LNCaP clone FGC (cell line): ENCODE results near the gene CAPN1.

Experiments used
- DNase-seq: peaks from one replicate; pipeline ENCODE4 v3.0.0-alpha.2; 2011; ENCODE audit warnings: low read depth
- H3K4me3 ChIP-seq: 2 replicates; pipeline ENCODE4 v1.5.1; 2011; ENCODE audit warnings: mild to moderate bottlenecking, low read depth, low read length, control low read depth
- CTCF ChIP-seq: IDR thresholded peaks from 2 replicates; pipeline ENCODE4 v1.5.1; 2012; ENCODE audit warnings: mild to moderate bottlenecking; ENCODE audit not compliant: control insufficient read depth, insufficient read depth; ENCODE audit errors: extremely low read depth

The CAPN1 gene

GRCh38 chr11:65208785-65209710 is 27.3 kb downstream of the CAPN1 start:
- no peak overlapping the region for H3K4me3 ChIP-seq

GRCh38 chr11:65209711-65210360 is 28.1 kb downstream of the CAPN1 start:
- no peak overlapping the region for H3K4me3 ChIP-seq
- no peak for TF ChIP-seq CTCF
- no peak for DNase-seq

More at GRCh38 chr11:65208785-65209710, 27.3 kb downstream of the CAPN1 start:
- TF ChIP-seq CTCF, result no peak
- no peak for DNase-seq

GRCh38 chr11:65210361-65210731 is 28.6 kb downstream of the CAPN1 start:
- TF ChIP-seq CTCF, result no peak
- H3K4me3 ChIP-seq, result no peak overlapping the region
- DNase-seq, result no peak

GRCh38 chr11:65210748-65211147 is 29.0 kb downstream of the CAPN1 start:
- no peak overlapping the region for H3K4me3 ChIP-seq
- TF ChIP-seq CTCF, result no peak
- DNase-seq, result no peak

GRCh38 chr11:65211293-65212105 is 29.8 kb downstream of the CAPN1 start:
- TF ChIP-seq CTCF, result no peak
- no peak overlapping the region for H3K4me3 ChIP-seq
- no peak for DNase-seq

GRCh38 chr11:65212226-65212801 is 30.6 kb downstream of the CAPN1 start:
- no peak for TF ChIP-seq CTCF
- no peak overlapping the region for H3K4me3 ChIP-seq
- DNase-seq, result no peak
